ENCODE results near the gene DGKB. TPM values are rescaled to one million over a fixed set of nuclear protein-coding genes. Genes with fewer than 3 reads are reported as not detected.

Gene DGKB
- total and polyA plus RNA-seq, 2 of the 8 experiments (the other 6 are each of a cell fraction or from before 2014, with no cell fraction given) = 1.9 to 2.6 TPM

DNA sequence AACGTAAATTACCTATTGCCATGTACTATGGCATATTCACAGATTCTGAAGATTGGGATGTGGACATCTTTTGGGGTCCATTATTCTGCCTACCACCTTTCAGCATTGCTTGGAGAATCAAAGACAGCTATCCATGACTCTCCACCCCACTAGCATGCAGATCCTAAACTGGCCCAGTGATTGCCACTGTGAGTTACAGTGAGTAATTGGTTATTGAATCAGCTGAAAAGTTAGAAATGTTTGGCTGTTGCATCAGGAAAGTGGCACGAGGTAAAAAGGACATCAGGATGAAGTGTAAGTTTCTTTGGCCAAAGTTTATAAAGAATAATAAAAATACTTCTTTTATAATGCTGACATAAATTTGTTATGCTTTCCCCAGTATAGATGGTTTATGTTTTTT, 764.9 kb downstream of the DGKB start:
- DNase-seq (ENCODE audit: low read depth in 1 of 2, low spot score in 2 of 2) (no peak), FAIRE-seq (no peak)
- H4K20me1 ChIP-seq (replicated peaks in 1 of 2; ENCODE audit: control insufficient read depth in 1 of 2, insufficient read depth in 2 of 2, low read length in 2 of 2) = no peaks in the 10 kb centered on the region
- 97% methylated on average over 2 of the region's 2 CpGs; no CpG with 5 or more reads in 1 of the 2 experiments for WGBS, 2 experiments (ENCODE audit: extremely low coverage in 1 of 2, insufficient coverage in 1 of 2, insufficient read length in 1 of 2, insufficient replicate concordance in 2 of 2, low coverage in 1 of 2, low lambda C conversion rate in 2 of 2, missing lambda C conversion rate in 1 of 2)
- no peaks in the 10 kb centered on the region for H3K36me3 ChIP-seq (ENCODE audit: control insufficient read depth in 2 of 4, insufficient read depth in 4 of 4, low read length in 3 of 4)
- no peaks in the 10 kb centered on the region for H3K79me1 ChIP-seq (ENCODE audit: low read depth, low read length)
- no peak overlapping the region for H3K27ac ChIP-seq (ENCODE audit: low read depth, low read length)
- H3K4ac ChIP-seq (replicated peaks; ENCODE audit: insufficient read length, low read depth, low read length) = no peak overlapping the region
- no peaks in the 10 kb centered on the region for H3K9me3 ChIP-seq (ENCODE audit: insufficient read depth in 2 of 2, low read depth in 1 of 2, low read length in 1 of 2)
- no peak overlapping the region for H2BK15ac ChIP-seq (ENCODE audit: low read length)
- no peak overlapping the region for H3K4me3 ChIP-seq (ENCODE audit: extremely low read depth in 1 of 4, insufficient read depth in 2 of 4, low read depth in 3 of 4, low read length in 4 of 4)
- no peak overlapping the region for H4K91ac ChIP-seq (replicated peaks; ENCODE audit: insufficient read length, low read length)
- no peak overlapping the region for H2BK120ac ChIP-seq (replicated peaks; ENCODE audit: low read depth, low read length)
- no peak overlapping the region for H4K5ac ChIP-seq (ENCODE audit: insufficient read length, low read depth, low read length)
- no peaks in the 10 kb centered on the region for H3K4me1 ChIP-seq (replicated peaks in 1 of 4; ENCODE audit: control insufficient read depth in 3 of 4, insufficient read depth in 4 of 4, low read length in 3 of 4)
- no peaks in the 10 kb centered on the region for H3K79me2 ChIP-seq (ENCODE audit: control insufficient read depth in 1 of 2, insufficient read depth in 2 of 2, low read length in 2 of 2)
- no peak overlapping the region for H2AK5ac ChIP-seq (ENCODE audit: low read depth, low read length)
- no peak overlapping the region for H3K18ac ChIP-seq (ENCODE audit: extremely low read depth, low read length)
- H3K9ac ChIP-seq (replicated peaks in 1 of 4; ENCODE audit: extremely low read depth in 1 of 4, low read depth in 3 of 4, low read length in 3 of 4) = no peak overlapping the region
- ChIA-PET POLR2A (ENCODE audit: partially characterized antibody) (no interaction called here), CTCF (ENCODE audit: partially characterized antibody) (interaction anchor here (0.5 to 1.6 kb wide), 4 partner anchors 11 to 451 kb away, joined by 3 to 4 read pairs (median 3); no protein-coding TSS in a partner anchor)
- no peaks in the 10 kb centered on the region for H3K27me3 ChIP-seq (replicated peaks in 1 of 4; ENCODE audit: control insufficient read depth in 3 of 4, extremely low read depth in 1 of 4, insufficient read depth in 3 of 4, low read length in 3 of 4)
- H2BK20ac ChIP-seq (ENCODE audit: low read length) = no peak overlapping the region
- H3K4me2 ChIP-seq (ENCODE audit: insufficient read depth in 1 of 2, low read depth in 2 of 2, low read length in 2 of 2) = no peak overlapping the region
- no peaks in the 10 kb centered on the region for H3K23me2 ChIP-seq (ENCODE audit: low read depth, low read length)
- H2BK12ac ChIP-seq (ENCODE audit: low read depth, low read length) = no peak overlapping the region
- no peak overlapping the region for H3K14ac ChIP-seq (ENCODE audit: insufficient read length)
- no peak overlapping the region for H3K56ac ChIP-seq (replicated peaks; ENCODE audit: insufficient read length, low read depth, low read length)
- no peak overlapping the region for H2BK5ac ChIP-seq (ENCODE audit: low read depth, low read length)
- no peak overlapping the region for H4K8ac ChIP-seq (ENCODE audit: extremely low read depth, insufficient read depth, low read length)
- no peak overlapping the region for H3K23ac ChIP-seq (ENCODE audit: insufficient read length)
- no peak overlapping the region for H2AFZ ChIP-seq (ENCODE audit: low read length)
- TF ChIP-seq HDAC2 (IDR thresholded peaks at IDR 0.05; ENCODE audit: borderline replicate concordance in 1 of 2, low read depth in 2 of 2, low read length in 2 of 2) (no peak), CHD1 (IDR thresholded peaks at IDR 0.05; ENCODE audit: low read depth, low read length) (no peak), KDM4A (IDR thresholded peaks at IDR 0.05; ENCODE audit: low read depth, low read length, severe bottlenecking) (no peak), CHD2 (IDR thresholded peaks at IDR 0.05; ENCODE audit: low read length) (no peak), BRCA1 (IDR thresholded peaks at IDR 0.05; ENCODE audit: low read depth, low read length) (no peak)
- TF ChIP-seq, protein P1, sequence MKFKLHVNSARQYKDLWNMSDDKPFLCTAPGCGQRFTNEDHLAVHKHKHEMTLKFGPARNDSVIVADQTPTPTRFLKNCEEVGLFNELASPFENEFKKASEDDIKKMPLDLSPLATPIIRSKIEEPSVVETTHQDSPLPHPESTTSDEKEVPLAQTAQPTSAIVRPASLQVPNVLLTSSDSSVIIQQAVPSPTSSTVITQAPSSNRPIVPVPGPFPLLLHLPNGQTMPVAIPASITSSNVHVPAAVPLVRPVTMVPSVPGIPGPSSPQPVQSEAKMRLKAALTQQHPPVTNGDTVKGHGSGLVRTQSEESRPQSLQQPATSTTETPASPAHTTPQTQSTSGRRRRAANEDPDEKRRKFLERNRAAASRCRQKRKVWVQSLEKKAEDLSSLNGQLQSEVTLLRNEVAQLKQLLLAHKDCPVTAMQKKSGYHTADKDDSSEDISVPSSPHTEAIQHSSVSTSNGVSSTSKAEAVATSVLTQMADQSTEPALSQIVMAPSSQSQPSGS (IDR thresholded peaks at IDR 0.05; ENCODE audit: low read length) = no peak
- TF ChIP-seq, protein P2, sequence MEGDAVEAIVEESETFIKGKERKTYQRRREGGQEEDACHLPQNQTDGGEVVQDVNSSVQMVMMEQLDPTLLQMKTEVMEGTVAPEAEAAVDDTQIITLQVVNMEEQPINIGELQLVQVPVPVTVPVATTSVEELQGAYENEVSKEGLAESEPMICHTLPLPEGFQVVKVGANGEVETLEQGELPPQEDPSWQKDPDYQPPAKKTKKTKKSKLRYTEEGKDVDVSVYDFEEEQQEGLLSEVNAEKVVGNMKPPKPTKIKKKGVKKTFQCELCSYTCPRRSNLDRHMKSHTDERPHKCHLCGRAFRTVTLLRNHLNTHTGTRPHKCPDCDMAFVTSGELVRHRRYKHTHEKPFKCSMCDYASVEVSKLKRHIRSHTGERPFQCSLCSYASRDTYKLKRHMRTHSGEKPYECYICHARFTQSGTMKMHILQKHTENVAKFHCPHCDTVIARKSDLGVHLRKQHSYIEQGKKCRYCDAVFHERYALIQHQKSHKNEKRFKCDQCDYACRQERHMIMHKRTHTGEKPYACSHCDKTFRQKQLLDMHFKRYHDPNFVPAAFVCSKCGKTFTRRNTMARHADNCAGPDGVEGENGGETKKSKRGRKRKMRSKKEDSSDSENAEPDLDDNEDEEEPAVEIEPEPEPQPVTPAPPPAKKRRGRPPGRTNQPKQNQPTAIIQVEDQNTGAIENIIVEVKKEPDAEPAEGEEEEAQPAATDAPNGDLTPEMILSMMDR (IDR thresholded peaks at IDR 0.05; ENCODE audit: control extremely low read depth in 1 of 3, insufficient read depth in 1 of 3, low read depth in 1 of 3, low read length in 3 of 3) = no peak

Measured in H1 (cell line).